NCI-H2107 (cell line): Measurements from ENCODE around the gene IFRD1.
A peak's percentile ranks its signal among the peaks of the same experiment; 100 is the strongest.

Experiments
- DNase-seq: peaks from one replicate; lab custom pipeline; 2025; lab: John Stamatoyannopoulos, UW

Gene IFRD1

DNA sequence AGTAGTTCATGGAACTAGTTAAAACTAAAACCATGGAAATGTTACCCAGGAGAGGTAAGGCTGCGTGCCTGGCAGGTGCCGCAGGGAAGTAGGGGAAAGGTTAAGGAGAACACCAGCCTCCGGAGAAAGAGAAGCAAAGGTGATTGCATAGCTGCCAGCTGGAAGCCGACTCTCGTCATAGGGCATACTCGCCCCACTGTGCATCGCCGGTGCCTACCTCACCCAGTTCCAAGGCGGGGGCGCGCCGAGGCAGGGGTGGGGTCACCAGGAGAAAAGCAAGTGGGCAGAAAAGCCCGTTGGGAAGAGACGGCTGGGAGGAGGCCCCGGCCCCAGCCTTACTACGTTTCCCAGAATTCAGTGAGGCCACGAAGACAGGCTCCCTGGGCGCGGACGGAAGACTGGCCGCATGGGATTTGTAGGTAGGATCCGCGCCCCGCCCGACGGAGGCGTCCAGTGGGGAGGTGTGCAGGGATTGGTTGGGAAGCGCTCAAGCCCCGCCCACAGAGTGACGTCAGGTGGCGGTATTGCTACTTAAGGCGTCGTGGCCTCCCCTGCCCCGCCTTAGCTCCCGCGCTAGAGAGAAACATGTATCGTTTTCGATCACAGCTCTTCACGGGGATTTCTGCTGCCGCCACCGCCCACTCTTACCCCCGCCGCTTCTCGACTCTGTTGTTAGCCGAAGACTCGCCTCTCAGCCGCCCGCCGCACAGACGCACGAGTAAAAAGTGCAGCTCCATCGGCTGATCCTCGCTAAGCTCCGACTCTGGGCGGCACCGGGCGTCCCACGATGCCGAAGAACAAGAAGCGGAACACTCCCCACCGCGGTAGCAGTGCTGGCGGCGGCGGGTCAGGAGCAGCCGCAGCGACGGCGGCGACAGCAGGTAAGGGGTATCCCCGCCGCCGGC is at the start of gene IFRD1:
Gene IFRD1 (plus strand): TSS at position 559 of the 905 bp plus-strand sequence. CDS start 229 bp downstream, at position 788.
- DNase-seq = peak; percentile 98

DNA sequence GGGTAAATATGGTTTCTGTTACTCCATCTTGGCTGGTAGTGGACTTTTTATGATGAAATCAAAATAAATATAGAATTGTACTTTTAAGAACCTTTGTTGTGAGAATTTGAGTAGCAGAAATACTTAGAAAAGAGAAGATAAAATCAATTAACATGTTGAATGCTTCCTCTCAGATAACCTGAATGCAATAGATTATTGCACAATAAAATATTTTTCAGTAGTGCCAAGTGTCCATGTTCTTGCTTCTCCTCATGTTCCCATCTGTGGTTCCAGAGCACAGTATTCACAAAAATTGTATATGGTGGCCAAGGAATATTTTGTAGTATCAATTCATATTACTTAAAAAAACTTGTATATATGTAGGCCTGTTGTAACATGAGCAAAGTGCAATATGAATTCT is 45.9 kb upstream of the IFRD1 start:
- DNase-seq = no peak

DNA sequence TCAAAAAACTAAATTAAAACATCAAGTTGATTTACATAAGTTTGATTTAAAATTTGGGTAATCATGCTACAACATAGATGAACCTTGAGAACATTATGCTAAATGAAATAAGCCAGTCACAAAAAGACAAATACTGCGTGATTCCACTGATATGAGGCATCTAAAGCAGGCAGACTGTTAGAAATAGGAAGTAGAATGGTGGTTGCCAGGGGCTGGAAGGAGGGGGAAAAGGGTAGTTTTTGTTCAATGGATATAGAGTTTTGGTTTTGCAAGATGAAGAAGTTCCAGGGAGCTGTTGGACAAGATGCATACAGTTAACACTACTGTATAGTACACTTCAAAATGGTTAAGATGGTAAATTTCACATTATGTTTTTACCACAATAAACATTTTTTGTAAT is 45.0 kb upstream of the IFRD1 start:
- DNase-seq = no peak

DNA sequence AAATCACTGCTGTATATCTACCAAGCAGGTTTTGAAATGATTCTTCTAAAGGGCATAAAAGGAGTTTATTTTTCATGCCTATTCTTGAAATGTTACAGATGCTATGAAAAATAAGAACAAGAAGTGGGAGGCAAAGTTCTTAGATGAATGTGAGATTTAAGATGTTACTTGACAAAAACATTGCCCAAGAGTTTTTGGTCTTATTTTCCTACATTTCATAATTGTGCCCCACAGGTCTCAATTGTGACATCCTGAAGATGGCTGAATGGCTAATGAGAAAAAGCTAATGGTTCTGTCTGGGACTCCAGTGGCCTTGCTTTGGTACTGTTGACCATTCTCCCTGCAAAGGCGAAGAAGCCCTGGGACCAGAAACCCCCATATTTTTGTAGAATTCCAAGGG is 43.0 kb upstream of the IFRD1 start:
- no peak for DNase-seq

GRCh38 chr7:112410092-112410491 is 40.2 kb upstream of the IFRD1 start:
- no peak for DNase-seq

DNA sequence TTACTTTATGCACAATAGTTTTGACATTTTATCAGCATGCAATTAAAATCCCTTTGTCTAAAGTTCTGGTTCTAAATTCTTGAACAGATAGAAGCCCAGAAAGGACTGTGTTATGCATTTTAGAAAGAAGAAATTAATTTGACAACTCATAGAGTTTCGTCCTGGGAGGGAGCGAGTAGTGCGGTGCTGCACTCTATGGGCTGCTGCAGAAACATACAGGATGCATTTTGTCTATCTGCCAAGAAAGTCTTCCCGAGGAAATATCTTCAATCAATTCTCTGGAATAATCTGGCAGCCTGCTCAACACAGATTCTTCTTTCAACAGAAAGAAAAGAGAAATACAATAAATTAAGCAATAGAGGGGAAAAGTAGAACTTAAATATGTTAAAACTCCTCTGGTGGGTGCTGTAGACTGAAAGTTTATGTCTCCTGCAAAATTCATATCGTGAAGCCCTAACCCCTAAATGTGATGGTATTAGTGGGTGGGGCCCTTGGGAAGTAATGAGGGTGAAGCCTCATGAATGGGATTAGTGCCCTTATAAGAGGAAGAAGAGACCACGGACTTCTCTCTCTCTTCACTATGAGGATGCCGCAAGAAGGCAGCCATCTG is 39.0 kb upstream of the IFRD1 start:
- peak; percentile 28 for DNase-seq

GRCh38 chr7:112414855-112415490 is 35.3 kb upstream of the IFRD1 start:
- DNase-seq = no peak

DNA sequence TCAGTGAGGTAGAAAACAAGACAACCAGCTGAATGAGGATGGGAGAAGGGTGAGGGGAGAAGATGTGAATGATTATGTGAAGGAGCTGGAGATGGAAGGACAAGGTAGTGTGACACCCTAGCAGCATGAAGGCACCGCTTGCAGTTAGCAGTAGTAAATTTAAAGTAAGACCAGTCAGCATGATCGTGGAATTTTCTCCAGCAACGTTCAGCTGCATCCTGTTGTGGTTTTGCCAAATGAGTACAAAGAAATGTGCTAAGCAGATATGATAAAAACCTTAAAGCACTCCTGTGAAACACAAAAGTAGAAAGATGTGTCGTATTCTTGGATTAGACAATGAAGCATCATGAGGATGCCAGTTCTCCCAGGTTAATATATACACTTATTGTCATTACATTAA is 34.1 kb upstream of the IFRD1 start:
- DNase-seq = no peak

DNA sequence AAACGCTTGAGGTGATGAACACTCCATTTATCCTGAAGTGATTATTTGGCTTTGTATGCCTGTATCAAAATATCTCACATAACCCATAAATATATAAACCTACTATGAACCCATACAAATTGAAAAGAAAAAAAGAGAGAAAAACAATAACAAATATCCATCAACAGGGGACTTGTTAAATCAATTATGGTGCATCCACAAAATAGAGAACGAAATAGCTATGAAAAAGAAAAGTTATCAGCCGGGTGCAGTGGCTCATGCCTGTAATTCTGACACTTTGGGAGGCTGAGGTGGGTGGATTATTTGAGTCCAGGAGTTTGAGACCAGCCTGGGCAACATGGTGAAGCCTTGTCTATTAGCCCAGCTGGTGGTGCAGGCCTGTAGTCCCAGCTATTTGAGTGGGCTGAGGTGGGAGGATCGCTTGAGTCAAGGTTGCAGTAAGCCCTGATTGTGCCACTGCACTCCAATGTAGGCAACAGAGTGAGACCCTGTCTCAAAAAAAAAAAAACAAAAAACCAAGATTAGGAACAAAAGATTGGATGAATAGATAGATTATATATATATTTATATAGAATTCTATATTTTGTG is 30.6 kb upstream of the IFRD1 start:
- no peak for DNase-seq

DNA sequence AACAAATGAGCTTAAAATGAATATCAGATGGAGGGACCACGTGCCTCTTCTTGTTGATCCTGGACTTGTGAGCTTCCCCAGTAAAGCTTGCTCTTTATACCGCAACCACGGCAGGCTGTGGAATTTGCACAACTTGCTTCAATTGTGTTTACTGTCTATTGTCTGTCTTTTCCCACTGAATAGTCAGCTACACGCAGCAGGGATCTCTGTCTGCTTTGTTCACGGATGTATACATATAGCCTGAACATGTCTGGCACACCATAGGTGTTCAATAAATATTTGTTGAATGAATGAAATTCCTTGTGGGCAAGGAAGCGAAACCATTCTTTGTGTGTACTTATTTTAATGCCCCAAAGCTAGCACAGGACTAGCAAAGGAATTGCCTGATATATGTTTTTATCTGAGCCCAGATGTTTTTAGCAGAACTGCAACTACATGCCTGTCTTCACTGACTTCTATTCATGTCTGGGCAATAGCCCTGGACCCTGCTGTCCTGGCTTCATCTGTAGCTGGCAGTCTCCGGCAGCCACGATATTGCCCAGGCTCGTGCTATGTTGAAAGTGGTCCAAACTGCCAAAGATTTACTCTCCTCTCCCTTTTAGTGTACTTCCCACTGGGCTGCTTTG is 29.9 kb upstream of the IFRD1 start:
- no peak for DNase-seq

GRCh38 chr7:112421666-112422486 is 28.4 kb upstream of the IFRD1 start:
- no peak for DNase-seq

GRCh38 chr7:112422842-112423496 is 27.3 kb upstream of the IFRD1 start:
- no peak for DNase-seq

GRCh38 chr7:112423987-112424386 is 26.3 kb upstream of the IFRD1 start:
- DNase-seq = no peak

DNA sequence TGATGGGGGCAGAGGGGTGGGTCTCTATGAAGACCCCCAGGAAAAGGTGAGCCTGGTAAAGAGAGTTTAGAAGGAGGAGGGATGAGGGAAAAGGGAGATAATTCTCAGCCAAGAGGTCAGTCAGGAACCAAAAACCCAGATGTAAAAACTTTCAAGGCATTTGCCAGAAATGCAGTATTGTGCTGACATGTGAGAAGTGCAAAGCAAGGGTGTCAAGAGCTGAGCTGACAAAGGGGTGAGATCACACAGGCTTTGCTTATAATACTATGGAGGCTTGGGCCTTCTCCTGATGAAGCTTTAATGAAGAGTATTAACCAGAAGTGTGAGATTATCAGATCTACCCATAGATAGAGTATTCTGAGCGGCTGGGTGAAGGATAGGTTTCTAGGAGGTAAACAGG is 22.3 kb upstream of the IFRD1 start:
- DNase-seq = no peak

- DNase-seq = no peak
These were observed 21.5 kb upstream of the IFRD1 start for GRCh38 chr7:112428715-112429114.

DNA sequence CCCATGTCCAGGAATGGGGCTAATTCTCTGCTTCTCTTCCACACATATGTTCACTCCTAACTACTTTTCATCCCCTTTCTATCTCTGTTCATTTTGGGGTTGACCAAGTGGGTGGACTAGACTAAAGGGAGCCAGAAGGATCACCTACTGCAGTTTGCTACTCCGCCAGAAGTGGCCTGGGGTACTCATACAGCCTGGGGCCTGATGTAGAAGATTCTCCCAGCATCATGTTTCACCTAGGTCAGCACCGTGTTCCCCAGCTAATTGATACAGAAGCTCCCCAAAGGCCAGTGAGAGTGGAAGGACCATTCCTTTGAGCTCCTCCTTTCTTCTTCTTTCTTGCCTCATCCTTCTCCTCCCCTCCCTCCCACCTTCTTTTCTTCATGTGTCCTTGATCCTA is 19.6 kb upstream of the IFRD1 start:
- no peak for DNase-seq

GRCh38 chr7:112431803-112432202 is 18.5 kb upstream of the IFRD1 start:
- no peak for DNase-seq

GRCh38 chr7:112433289-112433688 is 17.0 kb upstream of the IFRD1 start:
- no peak for DNase-seq

GRCh38 chr7:112437072-112437471 is 13.2 kb upstream of the IFRD1 start:
- DNase-seq = no peak

DNA sequence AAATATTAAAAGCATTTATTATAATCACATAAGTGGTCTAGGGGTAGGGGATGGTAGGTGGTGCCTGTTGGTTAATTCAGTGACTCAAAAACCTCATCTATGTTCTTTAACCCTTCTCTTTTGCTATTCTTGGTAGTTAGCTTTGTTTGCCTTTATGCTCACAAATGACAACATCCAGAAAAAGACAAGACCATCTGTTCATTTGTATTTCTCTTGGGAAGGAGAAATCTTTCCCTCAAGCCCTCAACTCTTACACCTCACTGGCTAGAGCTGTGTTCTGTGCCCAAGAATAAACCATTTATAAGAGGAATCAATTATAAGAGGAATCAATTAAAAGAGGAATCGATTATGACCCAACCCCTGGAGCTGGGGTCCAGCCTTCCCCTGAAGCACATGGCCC is 10.8 kb upstream of the IFRD1 start:
- no peak for DNase-seq

GRCh38 chr7:112442210-112442609 is 8.1 kb upstream of the IFRD1 start:
- no peak for DNase-seq
